ENCODE data around the gene TRIM33. TPM values are rescaled to one million over a fixed set of nuclear protein-coding genes. Genes with fewer than 3 reads are reported as not detected.

TRIM33 gene
- total and polyA plus RNA-seq, 2 experiments from 2014 or later = 50.3 to 51.1 TPM

DNA sequence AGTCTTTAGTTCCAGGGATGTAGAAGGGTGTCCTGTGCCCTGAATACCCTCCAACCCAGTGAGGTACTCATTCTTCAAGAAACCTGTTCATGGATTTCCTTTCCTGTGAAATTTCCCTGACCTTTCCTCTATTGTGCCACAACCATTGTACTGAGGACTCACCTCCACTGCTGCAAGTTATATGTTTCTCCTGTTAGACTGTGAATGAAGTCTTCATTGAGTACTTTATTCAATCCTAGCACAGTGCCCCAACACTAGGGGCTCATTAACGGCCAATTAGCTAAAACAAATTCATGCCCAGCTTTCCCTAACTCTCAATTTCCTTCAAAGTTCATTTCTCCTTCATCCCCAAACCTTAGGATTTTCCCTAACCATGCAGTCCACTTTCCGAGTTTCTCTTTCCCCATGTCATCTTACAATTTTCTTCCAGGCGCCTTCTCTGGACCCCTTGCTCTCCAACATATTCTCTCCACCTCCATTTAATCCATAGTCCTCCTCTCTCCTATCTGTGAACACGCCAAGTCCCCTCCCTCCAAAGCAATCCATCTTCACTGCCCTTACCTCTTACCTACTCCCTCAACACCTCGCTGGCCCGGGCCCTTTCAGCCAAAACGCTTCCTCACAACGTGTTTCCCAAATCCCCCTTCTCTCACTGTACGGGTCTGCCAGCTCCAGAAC lies 1.3 kb downstream of the TRIM33 start:
- TF ChIP-seq, protein P1, sequence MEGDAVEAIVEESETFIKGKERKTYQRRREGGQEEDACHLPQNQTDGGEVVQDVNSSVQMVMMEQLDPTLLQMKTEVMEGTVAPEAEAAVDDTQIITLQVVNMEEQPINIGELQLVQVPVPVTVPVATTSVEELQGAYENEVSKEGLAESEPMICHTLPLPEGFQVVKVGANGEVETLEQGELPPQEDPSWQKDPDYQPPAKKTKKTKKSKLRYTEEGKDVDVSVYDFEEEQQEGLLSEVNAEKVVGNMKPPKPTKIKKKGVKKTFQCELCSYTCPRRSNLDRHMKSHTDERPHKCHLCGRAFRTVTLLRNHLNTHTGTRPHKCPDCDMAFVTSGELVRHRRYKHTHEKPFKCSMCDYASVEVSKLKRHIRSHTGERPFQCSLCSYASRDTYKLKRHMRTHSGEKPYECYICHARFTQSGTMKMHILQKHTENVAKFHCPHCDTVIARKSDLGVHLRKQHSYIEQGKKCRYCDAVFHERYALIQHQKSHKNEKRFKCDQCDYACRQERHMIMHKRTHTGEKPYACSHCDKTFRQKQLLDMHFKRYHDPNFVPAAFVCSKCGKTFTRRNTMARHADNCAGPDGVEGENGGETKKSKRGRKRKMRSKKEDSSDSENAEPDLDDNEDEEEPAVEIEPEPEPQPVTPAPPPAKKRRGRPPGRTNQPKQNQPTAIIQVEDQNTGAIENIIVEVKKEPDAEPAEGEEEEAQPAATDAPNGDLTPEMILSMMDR (conservative IDR thresholded peaks at IDR 0.05; ENCODE audit: low read depth in 2 of 2) = no peak
- TF ChIP-seq ZNF114 (CRISPR knock-in tag; IDR thresholded peaks at IDR 0.05) (no peak), EZH2 (IDR thresholded peaks at IDR 0.05; ENCODE audit: low read depth, unreplicated experiment) (no peak), POLR2AphosphoS5 (IDR thresholded peaks at IDR 0.05; ENCODE audit: low read depth) (no peak), REST (IDR thresholded peaks at IDR 0.05; ENCODE audit: unreplicated experiment) (no peak), JUNB (IDR thresholded peaks at IDR 0.05; ENCODE audit: unreplicated experiment) (no peak), ZNF462 (CRISPR knock-in tag; IDR thresholded peaks at IDR 0.05) (no peak), NANOG (IDR thresholded peaks at IDR 0.05; ENCODE audit: borderline replicate concordance) (no peak), STAT1 (IDR thresholded peaks at IDR 0.05; ENCODE audit: unreplicated experiment) (no peak), ZNF331 (CRISPR knock-in tag; IDR thresholded peaks at IDR 0.05; ENCODE audit: low read depth) (no peak), CREB1 (CRISPR knock-in tag; IDR thresholded peaks at IDR 0.05; ENCODE audit: low read depth) (no peak)
- TF ChIP-seq, protein P2, sequence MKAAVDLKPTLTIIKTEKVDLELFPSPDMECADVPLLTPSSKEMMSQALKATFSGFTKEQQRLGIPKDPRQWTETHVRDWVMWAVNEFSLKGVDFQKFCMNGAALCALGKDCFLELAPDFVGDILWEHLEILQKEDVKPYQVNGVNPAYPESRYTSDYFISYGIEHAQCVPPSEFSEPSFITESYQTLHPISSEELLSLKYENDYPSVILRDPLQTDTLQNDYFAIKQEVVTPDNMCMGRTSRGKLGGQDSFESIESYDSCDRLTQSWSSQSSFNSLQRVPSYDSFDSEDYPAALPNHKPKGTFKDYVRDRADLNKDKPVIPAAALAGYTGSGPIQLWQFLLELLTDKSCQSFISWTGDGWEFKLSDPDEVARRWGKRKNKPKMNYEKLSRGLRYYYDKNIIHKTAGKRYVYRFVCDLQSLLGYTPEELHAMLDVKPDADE (IDR thresholded peaks at IDR 0.05) = no peak
- Mint-ChIP-seq H3K4me1 (peaks cover 38% of the 10 kb centered on the region), H3K4me3 (peak overlapping the region; percentile 86), H3K27me3 (ENCODE audit: insufficient read depth, low read depth, poor library complexity) (peaks cover 10% of the 10 kb centered on the region), H3K27ac (peak overlapping the region; percentile 10), H3K9me3 (no peaks in the 10 kb centered on the region; the same call in 2 of the 3 replicates), H3K36me3 (ENCODE audit: low read depth) (peaks cover 19% of the 10 kb centered on the region)
- Histone ChIP-seq H3K4me3 (peak overlapping the region; percentile 99), H3K36me3 (ENCODE audit: insufficient read depth) (no peaks in the 10 kb centered on the region), H4K20me1 (replicated peaks; ENCODE audit: insufficient read depth) (peaks cover 44% of the 10 kb centered on the region), H3K27ac (ENCODE audit: low read depth) (no peak overlapping the region), H3K27me3 (ENCODE audit: insufficient read depth) (peaks cover 10% of the 10 kb centered on the region; the same call in 1 of the 2 replicates), H3K9me2 (ENCODE audit: insufficient read depth) (no peaks in the 10 kb centered on the region), H3F3A (replicated peaks; ENCODE audit: low read depth) (peaks cover 7% of the 10 kb centered on the region; the same call in 1 of the 2 replicates), H3K4me2 (peak overlapping the region; percentile 81), H2AFZ (0 out of 2 replicates have a peak overlapping the region, but pooled peaks have one; percentile 60), H3K79me2 (replicated peaks; ENCODE audit: insufficient read depth) (peaks cover 57% of the 10 kb centered on the region), H3K4me1 (ENCODE audit: insufficient read depth) (peaks cover 37% of the 10 kb centered on the region)
- DNase-seq (ENCODE audit: low spot score) (no peak), ATAC-seq (no peak; the same call in 2 of the 3 replicates)

Data from GM23338 (cell line).